Right cardiac atrium (tissue), 5 donors: ENCODE data around the gene BTBD10. TPM values are rescaled to one million over a fixed set of nuclear protein-coding genes. Genes with fewer than 3 reads are reported as not detected.

Experiments used
- ATAC-seq, 2 donors: fragments of 200-7000 bp; cut with Tn5 transposase; one replicate each; pipeline versions ENCODE4 v1.8.0 to v1.9.1; 2020; ENCODE audit warnings: moderate library complexity in 2 of 2, mild to moderate bottlenecking in 1 of 2
- DNase-seq, 3 donors: peaks; one replicate each; pipeline ENCODE4 v3.0.0-alpha.2; 2020
- H3K27ac ChIP-seq: one replicate; pipeline ENCODE4 v1.5.1; 2013; ENCODE audit warnings: mild to moderate bottlenecking, low read length, control low read depth, moderate library complexity
- H3K27me3 ChIP-seq: one replicate; pipeline ENCODE4 v1.6.1; 2013; ENCODE audit not compliant: control insufficient read depth, insufficient read depth
- H3K4me1 ChIP-seq: one replicate; pipeline ENCODE4 v1.6.1; 2013; ENCODE audit warnings: low read length; ENCODE audit not compliant: control insufficient read depth, insufficient read depth
- H3K4me3 ChIP-seq: one replicate; pipeline ENCODE4 v1.5.1; 2013; ENCODE audit warnings: low read length, control low read depth
- H3K9me3 ChIP-seq: one replicate; pipeline ENCODE4 v1.6.1; 2013; ENCODE audit warnings: low read length; ENCODE audit not compliant: control insufficient read depth
- WGBS: extraction: QIAGEN DNeasy Blood & Tissue Kit; methylation state at CpG from one replicate; pipeline ENCODE4 v1.1.7; 2013; 5-methylcytosine and 5-hydroxymethylcytosine counted together
- intact Hi-C, 4 donors: fragments of 100-400 bp; cut with DNase I; formaldehyde crosslinking; loops; one replicate each; pipeline versions ENCODE4 v1.11.0 to v1.14.0; 2022 to 2023
- polyA plus RNA-seq: library from polyadenylated mRNA; stranded (reverse); fragments of 200-250 nt; gene quantifications from one replicate; pipeline ENCODE4 v1.2.3, GENCODE V29; 2013
- total RNA-seq, 4 donors: library from RNA; stranded (reverse); fragmentation: NEBNext Ultra II Directional; extraction: Animal tissue kit (Norgen Biotek cat#: 25700); gene quantifications; one replicate each; pipeline ENCODE4 v1.2.1, GENCODE V29; 2021
- donor health status: healthy with polysubstance abuse.
- donor health status: DM: no; HTN: yes; CAD: no.
- donor health status: DM: no; HTN: no; CAD: no.
- donor health status: DM: no; HTN: yes; CAD: no; lungs with severe emphysema.
- donor health status: DM: yes; HTN: yes; CAD: no.

BTBD10 gene
- total and polyA plus RNA-seq, 5 donors = 10.0 to 29.7 (median 23.3) TPM

- Histone ChIP-seq H3K27me3 (no peaks in the 10 kb centered on the region), H3K4me1 (peaks cover 4% of the 10 kb centered on the region), H3K4me3 (no peak overlapping the region), H3K9me3 (no peaks in the 10 kb centered on the region), H3K27ac (no peak overlapping the region)
- intact Hi-C loops = loop anchor here in 2 of 4 donors (10.0 kb wide), 3 partner anchors 145 to 385 kb away; no protein-coding TSS in a partner anchor
- DNase-seq (no peak), ATAC-seq (no peak)
- WGBS = 71% methylated on average over 6 of the region's 6 CpGs
These were observed 113.4 kb downstream of the BTBD10 start for GRCh38 chr11:13349581-13349980.

GRCh38 chr11:13349046-13349445 is 114.0 kb downstream of the BTBD10 start:
- WGBS = 77% methylated on average over 6 of the region's 6 CpGs
- intact Hi-C loops = loop anchor here in 2 of 4 donors (10.0 kb wide), 3 partner anchors 144 to 384 kb away; no protein-coding TSS in a partner anchor
- DNase-seq (no peak), ATAC-seq (no peak)
- Histone ChIP-seq H3K4me3 (no peak overlapping the region), H3K4me1 (peaks cover 4% of the 10 kb centered on the region), H3K27ac (no peak overlapping the region), H3K27me3 (no peaks in the 10 kb centered on the region), H3K9me3 (no peaks in the 10 kb centered on the region)

DNA sequence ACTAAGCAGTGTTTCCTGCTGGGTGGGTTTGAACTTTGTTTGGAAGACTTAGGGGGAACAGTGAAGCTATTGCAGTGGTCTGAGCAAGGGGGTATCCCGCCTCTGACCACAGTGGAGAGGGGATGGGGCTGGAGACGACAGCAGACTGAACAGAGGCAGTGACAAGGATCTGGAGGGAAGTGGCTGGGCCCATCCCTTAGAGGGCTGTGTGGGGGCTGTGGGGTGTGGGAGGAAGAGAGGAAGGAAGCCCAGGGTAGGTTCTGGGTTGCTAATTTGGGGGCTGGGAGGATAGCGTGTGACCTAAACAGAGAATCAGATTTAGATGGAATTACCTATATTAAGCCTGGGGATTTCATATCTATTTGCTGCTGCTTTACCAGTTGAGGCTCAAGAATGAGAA is 114.7 kb downstream of the BTBD10 start:
- intact Hi-C loops = loop anchor here in 2 of 4 donors (10.0 kb wide), 3 partner anchors 144 to 384 kb away; no protein-coding TSS in a partner anchor
- no peaks in the 10 kb centered on the region for H3K9me3 ChIP-seq
- no peak overlapping the region for H3K4me3 ChIP-seq
- 54% methylated on average over 3 of the region's 3 CpGs for WGBS
- peaks cover 4% of the 10 kb centered on the region for H3K4me1 ChIP-seq
- no peak for DNase-seq
- no peak overlapping the region for H3K27ac ChIP-seq
- no peaks in the 10 kb centered on the region for H3K27me3 ChIP-seq
- peak in 1 of 2 donors; percentile 35 for ATAC-seq

- H3K9me3 ChIP-seq = no peaks in the 10 kb centered on the region
- ATAC-seq (no peak), DNase-seq (no peak)
- WGBS = 84% methylated on average over 7 of the region's 7 CpGs
- H3K27ac ChIP-seq = no peak overlapping the region
- no peak overlapping the region for H3K4me3 ChIP-seq
- intact Hi-C loops = loop anchor here in 2 of 4 donors (10.0 kb wide), 3 partner anchors 143 to 383 kb away; no protein-coding TSS in a partner anchor
- peaks cover 4% of the 10 kb centered on the region for H3K4me1 ChIP-seq
- no peaks in the 10 kb centered on the region for H3K27me3 ChIP-seq
These were observed 115.1 kb downstream of the BTBD10 start for GRCh38 chr11:13347901-13348300.

DNA sequence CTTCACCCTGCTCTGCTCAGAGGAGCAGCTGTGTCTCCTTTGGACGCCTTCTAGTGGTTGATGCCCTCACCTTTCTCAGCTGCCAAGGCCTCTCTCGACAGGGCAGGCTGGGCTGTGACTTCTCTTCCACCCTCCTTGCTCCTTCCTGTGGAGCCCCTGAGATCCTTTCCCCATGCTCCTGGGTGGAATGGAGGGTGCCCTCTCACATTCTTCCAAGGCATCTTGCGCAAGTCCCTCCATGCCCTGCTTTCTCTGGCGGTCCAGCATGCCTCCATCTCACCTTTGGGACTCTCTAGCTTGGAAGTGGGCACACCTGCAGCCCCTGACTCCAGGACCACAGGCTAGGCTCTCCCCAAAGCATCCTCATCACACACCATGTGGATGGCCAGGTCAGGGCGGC is 116.6 kb downstream of the BTBD10 start:
- H3K4me3 ChIP-seq = no peak overlapping the region
- ATAC-seq = no peak
- no peak for DNase-seq
- 89% methylated on average over 5 of the region's 5 CpGs for WGBS
- H3K27ac ChIP-seq = no peak overlapping the region
- intact Hi-C loops = loop anchor here in 2 of 4 donors (10.0 kb wide), 3 partner anchors 142 to 382 kb away; no protein-coding TSS in a partner anchor
- H3K4me1 ChIP-seq = peaks cover 4% of the 10 kb centered on the region
- no peaks in the 10 kb centered on the region for H3K9me3 ChIP-seq
- no peaks in the 10 kb centered on the region for H3K27me3 ChIP-seq

GRCh38 chr11:13344818-13345217 is 118.2 kb downstream of the BTBD10 start:
- WGBS = 95% methylated on average over 1 of the region's 1 CpG

DNA sequence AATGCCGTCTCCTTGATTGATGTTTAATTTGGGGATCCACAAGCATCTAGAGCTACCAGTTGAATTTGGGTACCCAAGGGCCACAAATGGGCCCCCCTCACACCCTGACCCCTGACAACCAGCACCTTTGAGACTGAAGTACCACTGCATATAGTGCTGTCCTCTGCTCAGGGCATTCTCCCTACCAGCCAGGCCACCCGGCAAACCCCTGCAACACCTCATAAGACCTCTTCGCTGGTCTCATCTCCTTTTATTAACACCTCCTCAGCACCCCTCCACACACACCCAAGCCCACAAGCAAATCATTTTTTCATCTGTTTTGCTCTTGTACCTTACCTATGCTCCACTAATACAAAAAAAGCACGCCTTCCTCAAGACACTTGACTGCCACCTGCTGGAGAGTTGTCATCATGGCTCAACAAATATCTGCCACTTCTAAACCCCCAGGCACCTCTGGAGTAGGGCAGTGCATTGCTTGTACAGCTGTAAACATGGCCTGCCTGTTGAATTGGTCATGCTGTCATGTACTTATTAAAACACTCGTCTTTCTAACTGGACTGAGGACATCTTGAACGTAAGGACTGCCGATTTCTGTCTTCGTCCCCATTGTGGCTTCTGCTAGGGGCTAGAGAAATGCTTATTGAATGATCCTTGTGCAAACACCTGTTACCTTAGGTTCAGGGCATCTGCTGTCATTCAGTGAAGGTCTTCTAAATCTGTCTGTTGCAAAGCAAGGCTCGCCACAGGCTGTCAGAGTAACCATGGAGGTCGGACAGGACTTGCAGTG is 118.9 kb downstream of the BTBD10 start:
- DNase-seq = peak in 2 of 3 donors; percentile 54 to 68
- 68% methylated on average over 10 of the region's 10 CpGs for WGBS
- peak; percentile 22 to 47 for ATAC-seq

More at GRCh38 chr11:13344818-13345217, 118.2 kb downstream of the BTBD10 start:
- intact Hi-C loops = loop anchor here (2.0 to 10.0 kb wide), 5 partner anchors 133 to 380 kb away; no protein-coding TSS in a partner anchor
- Histone ChIP-seq H3K27me3 (no peaks in the 10 kb centered on the region), H3K4me3 (no peak overlapping the region), H3K9me3 (no peaks in the 10 kb centered on the region), H3K4me1 (peaks cover 4% of the 10 kb centered on the region), H3K27ac (no peak overlapping the region)
- DNase-seq (no peak), ATAC-seq (no peak)

DNA sequence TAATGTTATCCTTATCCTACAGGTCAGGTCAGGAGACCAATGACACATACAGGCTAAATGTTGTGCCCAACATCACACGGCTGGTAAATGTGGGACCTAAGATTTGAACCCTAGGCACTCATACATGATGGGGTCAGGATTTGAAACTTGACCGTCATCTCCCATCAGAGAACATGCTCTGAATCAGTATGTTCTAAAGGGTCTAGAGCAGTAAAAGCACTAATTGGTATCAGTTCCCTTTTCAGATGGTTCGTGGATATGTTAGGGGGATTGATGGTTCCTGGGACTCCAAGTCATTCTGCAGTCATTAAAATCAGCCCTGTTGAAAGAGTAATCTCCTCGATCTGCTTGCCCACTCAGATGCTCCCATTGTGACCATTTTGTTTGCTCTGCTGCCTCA is 120.0 kb downstream of the BTBD10 start:
- Histone ChIP-seq H3K9me3 (no peaks in the 10 kb centered on the region), H3K4me1 (peaks cover 14% of the 10 kb centered on the region), H3K27ac (no peak overlapping the region), H3K4me3 (no peak overlapping the region), H3K27me3 (no peaks in the 10 kb centered on the region)
- WGBS = 86% methylated on average over 4 of the region's 4 CpGs
- no peak for ATAC-seq
- intact Hi-C loops = loop anchor here in 3 of 4 donors (5.0 to 10.0 kb wide), 4 partner anchors 131 to 378 kb away; no protein-coding TSS in a partner anchor
- DNase-seq = no peak

More for the DNA sequence above, 118.9 kb downstream of the BTBD10 start:
- H3K27me3 ChIP-seq = no peaks in the 10 kb centered on the region
- no peak overlapping the region for H3K27ac ChIP-seq
- intact Hi-C loops = loop anchor here (2.0 to 10.0 kb wide), 5 partner anchors 132 to 379 kb away; no protein-coding TSS in a partner anchor
- H3K4me1 ChIP-seq = peaks cover 10% of the 10 kb centered on the region
- no peaks in the 10 kb centered on the region for H3K9me3 ChIP-seq
- no peak overlapping the region for H3K4me3 ChIP-seq

DNA sequence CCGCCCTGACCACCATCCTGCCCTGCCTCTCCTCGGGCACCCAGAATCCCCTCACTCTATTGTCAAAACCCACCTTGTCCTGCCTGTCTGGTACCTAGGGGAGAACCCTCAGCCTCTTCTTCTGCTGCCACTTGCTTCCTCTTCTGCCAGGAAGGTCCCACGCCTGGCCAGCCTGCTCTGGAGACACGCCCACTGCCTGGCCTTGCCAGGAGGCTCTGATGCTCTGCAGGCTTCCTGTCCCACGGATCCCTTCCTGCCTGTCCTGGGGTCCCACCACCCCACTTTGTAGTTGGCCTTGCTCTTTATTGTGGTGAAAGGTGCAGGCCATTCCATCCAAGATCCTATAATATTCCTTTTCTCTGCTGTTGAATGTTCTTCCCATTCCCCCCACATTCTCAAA is 122.0 kb downstream of the BTBD10 start:
- ATAC-seq = no peak

DNA sequence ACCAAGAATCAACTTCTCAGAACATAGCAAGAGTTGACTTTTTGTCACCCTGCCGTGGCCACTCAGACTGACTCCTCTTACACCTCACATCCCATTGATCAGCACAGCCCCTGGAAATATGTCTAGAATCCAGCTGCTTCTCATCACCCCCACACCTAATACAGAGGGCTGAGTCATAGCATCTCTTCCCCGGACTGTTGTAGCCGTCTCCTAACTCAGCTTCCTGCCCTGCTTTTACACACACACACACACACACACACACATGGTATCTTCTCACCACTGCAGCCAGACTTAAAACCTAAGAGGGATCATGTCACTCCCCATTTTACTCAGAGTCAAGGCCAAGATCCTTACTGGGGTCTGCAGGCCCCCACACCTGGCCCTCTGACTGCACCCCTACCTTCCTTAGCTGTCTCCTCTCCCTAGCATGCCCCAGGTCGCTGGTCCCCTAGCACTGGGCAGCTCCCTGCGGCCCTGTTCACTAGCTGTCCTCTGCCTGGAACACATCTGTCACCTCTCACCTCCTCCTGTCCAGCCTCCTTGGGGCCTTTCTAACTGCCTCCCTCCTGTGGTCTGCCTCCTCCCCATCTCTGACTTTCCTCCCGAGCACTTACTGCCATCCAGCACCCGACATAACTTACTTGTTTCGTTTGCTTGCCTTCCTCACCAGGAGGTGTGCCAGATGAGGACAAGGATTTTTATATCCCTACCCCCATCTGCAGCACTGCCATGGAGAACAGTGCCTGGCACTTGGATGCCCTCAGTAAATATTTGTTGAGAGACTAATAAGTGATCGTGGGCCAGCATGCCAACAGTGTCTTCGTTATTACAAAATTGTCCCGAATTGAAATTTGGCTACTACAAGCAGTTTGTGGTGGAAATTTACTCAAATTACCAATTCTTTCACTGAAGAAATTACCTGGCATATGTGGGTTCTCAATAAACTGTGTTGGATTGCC is 123.5 kb downstream of the BTBD10 start:
- ATAC-seq = peak; percentile 27 to 62
- no peak overlapping the region for H3K27ac ChIP-seq
- H3K4me3 ChIP-seq = no peak overlapping the region
- H3K4me1 ChIP-seq = peaks cover 14% of the 10 kb centered on the region
- H3K27me3 ChIP-seq = no peaks in the 10 kb centered on the region
- DNase-seq = no peak
- WGBS = 48% methylated on average over 11 of the region's 11 CpGs
- intact Hi-C loops = loop anchor here in 3 of 4 donors (5.0 to 10.0 kb wide), 6 partner anchors 62 to 375 kb away; partner anchors contain the start of gene BMAL1 (in 2 of the 3)
- no peaks in the 10 kb centered on the region for H3K9me3 ChIP-seq

More for the DNA sequence above, 122.0 kb downstream of the BTBD10 start:
- no peak overlapping the region for H3K4me3 ChIP-seq
- intact Hi-C loops = loop anchor here in 3 of 4 donors (5.0 to 10.0 kb wide), 4 partner anchors 129 to 376 kb away; no protein-coding TSS in a partner anchor
- no peak overlapping the region for H3K27ac ChIP-seq
- no peaks in the 10 kb centered on the region for H3K9me3 ChIP-seq
- no peak for DNase-seq
- H3K4me1 ChIP-seq = peaks cover 14% of the 10 kb centered on the region
- WGBS = 70% methylated on average over 5 of the region's 5 CpGs
- no peaks in the 10 kb centered on the region for H3K27me3 ChIP-seq
